GM19099 (cell line): ENCODE results near the gene CHD8.
A peak's percentile ranks its signal among the peaks of the same experiment; 100 is the strongest.

Experiments
- POLR2A ChIP-seq: IDR thresholded peaks from 3 replicates; pipeline ENCODE4 v1.6.1; 2011; ENCODE audit warnings: low read depth; ENCODE audit not compliant: insufficient read length; ENCODE audit errors: extremely low read depth

CHD8 gene

GRCh38 chr14:21475767-21476522 lies 20.0 kb upstream of the CHD8 start:
- no peak for TF ChIP-seq POLR2A

GRCh38 chr14:21467616-21468015 lies 11.7 kb upstream of the CHD8 start:
- no peak for TF ChIP-seq POLR2A

- TF ChIP-seq POLR2A, result no peak
These were observed 371 bp downstream of the CHD8 start for GRCh38 chr14:21455592-21455911.

GRCh38 chr14:21454843-21455544 lies 929 bp downstream of the CHD8 start:
- TF ChIP-seq POLR2A, result no peak

GRCh38 chr14:21449899-21450216 lies 6.1 kb downstream of the CHD8 start:
- TF ChIP-seq POLR2A, result no peak

- no peak for TF ChIP-seq POLR2A
These were observed 15.1 kb downstream of the CHD8 start for GRCh38 chr14:21440859-21441258.

GRCh38 chr14:21437063-21437901 lies 18.6 kb downstream of the CHD8 start:
- peak; percentile 56 for TF ChIP-seq POLR2A

- TF ChIP-seq POLR2A, result no peak
These were observed 19.3 kb downstream of the CHD8 start for GRCh38 chr14:21436567-21437062.

- TF ChIP-seq POLR2A, result no peak
These were observed 24.8 kb downstream of the CHD8 start for GRCh38 chr14:21431126-21431525.

- TF ChIP-seq POLR2A, result no peak
These were observed 27.0 kb downstream of the CHD8 start for GRCh38 chr14:21428930-21429329.

GRCh38 chr14:21426692-21427091 lies 29.2 kb downstream of the CHD8 start:
- no peak for TF ChIP-seq POLR2A

GRCh38 chr14:21419528-21419927 lies 36.4 kb downstream of the CHD8 start:
- TF ChIP-seq POLR2A, result no peak

- no peak for TF ChIP-seq POLR2A
These were observed 40.6 kb downstream of the CHD8 start for GRCh38 chr14:21415329-21415728.

GRCh38 chr14:21414137-21414631 lies 41.7 kb downstream of the CHD8 start:
- TF ChIP-seq POLR2A, result no peak

GRCh38 chr14:21408147-21408546 lies 47.8 kb downstream of the CHD8 start:
- TF ChIP-seq POLR2A, result no peak

- TF ChIP-seq POLR2A, result no peak
These were observed 49.7 kb downstream of the CHD8 start for GRCh38 chr14:21406213-21406612.

- no peak for TF ChIP-seq POLR2A
These were observed 50.8 kb downstream of the CHD8 start for GRCh38 chr14:21405097-21405496.
